CD4-positive, alpha-beta T cell treated with Interleukin-15 for 1 hour (primary cell): ENCODE data around the gene PMEL.

Experiments used
- DNase-seq: peaks from one replicate; pipeline ENCODE4 v3.0.0-alpha.2; 2020

PMEL gene

GRCh38 chr12:55912908-55913307 is 52.9 kb downstream of the PMEL start:
- DNase-seq: no peak

GRCh38 chr12:55909513-55909884 is 56.3 kb downstream of the PMEL start:
- DNase-seq: no peak

GRCh38 chr12:55908726-55909512 is 56.9 kb downstream of the PMEL start:
- no peak for DNase-seq

- DNase-seq: no peak
These were observed 59.8 kb downstream of the PMEL start for GRCh38 chr12:55906056-55906455.
